Gastroesophageal sphincter (tissue), 3 donors: ENCODE results near the gene SMIM14.

ENCODE experiments used
- EP300 ChIP-seq: sonication (generic); formaldehyde crosslinking; IDR thresholded peaks from one replicate; pipeline ENCODE4 v1.6.1; 2017; ENCODE audit warnings: antibody characterized with exemption, mild to moderate bottlenecking
- POLR2A ChIP-seq, 2 donors: fragments of 450-650 bp; IDR thresholded peaks; one replicate each; pipeline ENCODE4 v1.6.1; 2017; ENCODE audit warnings: antibody characterized with exemption in 2 of 2, mild to moderate bottlenecking in 2 of 2, moderate library complexity in 1 of 2
- POLR2AphosphoS5 ChIP-seq: sonication (generic); formaldehyde crosslinking; IDR thresholded peaks from one replicate; pipeline ENCODE4 v1.6.1; 2017; ENCODE audit warnings: antibody characterized with exemption
- TF ChIP-seq, protein P1 (sequence below), 4 experiments: fragments of 200-600 bp in 2 of 4; fragments of 450-650 bp in 2 of 4; sonication (generic) in 1 of 4; IDR thresholded peaks; one replicate each; pipeline ENCODE4 v1.5.1; 2017 to 2019; ENCODE audit warnings: antibody characterized with exemption in 4 of 4, mild to moderate bottlenecking in 2 of 4, moderate library complexity in 2 of 4

DNA sequence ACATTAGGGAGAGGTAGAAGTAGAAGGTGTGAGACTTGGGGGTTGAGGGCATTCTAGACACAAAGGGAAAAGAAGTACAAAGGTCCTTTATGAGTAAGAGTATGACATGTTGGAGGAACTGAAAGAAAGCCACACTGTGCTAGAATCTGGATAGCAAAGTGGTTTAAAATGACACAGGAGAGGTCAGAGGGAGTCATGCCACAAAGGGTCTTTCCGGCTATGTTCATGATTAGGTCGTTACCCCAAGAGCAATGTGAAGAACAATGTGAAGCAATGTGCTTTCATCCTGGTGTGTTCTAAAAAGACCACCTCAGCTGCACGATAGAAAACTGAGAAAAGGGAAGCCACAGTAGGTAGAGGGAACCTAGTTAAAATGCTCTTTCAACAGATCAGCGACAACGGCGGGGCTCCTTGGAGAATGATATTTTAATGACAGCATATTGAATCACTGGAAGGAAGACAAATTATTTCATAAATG is 29.2 kb downstream of the SMIM14 start:
- TF ChIP-seq EP300, result no peak
- TF ChIP-seq, protein P1, sequence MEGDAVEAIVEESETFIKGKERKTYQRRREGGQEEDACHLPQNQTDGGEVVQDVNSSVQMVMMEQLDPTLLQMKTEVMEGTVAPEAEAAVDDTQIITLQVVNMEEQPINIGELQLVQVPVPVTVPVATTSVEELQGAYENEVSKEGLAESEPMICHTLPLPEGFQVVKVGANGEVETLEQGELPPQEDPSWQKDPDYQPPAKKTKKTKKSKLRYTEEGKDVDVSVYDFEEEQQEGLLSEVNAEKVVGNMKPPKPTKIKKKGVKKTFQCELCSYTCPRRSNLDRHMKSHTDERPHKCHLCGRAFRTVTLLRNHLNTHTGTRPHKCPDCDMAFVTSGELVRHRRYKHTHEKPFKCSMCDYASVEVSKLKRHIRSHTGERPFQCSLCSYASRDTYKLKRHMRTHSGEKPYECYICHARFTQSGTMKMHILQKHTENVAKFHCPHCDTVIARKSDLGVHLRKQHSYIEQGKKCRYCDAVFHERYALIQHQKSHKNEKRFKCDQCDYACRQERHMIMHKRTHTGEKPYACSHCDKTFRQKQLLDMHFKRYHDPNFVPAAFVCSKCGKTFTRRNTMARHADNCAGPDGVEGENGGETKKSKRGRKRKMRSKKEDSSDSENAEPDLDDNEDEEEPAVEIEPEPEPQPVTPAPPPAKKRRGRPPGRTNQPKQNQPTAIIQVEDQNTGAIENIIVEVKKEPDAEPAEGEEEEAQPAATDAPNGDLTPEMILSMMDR (IDR thresholded peaks at IDR 0.05), result no peak
- TF ChIP-seq POLR2AphosphoS5, result no peak
- no peak for TF ChIP-seq POLR2A (IDR thresholded peaks at IDR 0.05)
